KOPT-K1 (cell line): Measurements from ENCODE around the gene TNS2.
"Not testable (repeated sequence)": the region's sequence is repeated elsewhere in the genome, so short reads cannot be mapped to it uniquely, and the experiment has no call there.

Source experiments
- H3K27ac ChIP-seq: fragments of 200-600 bp; sonication (generic); 2 replicates; pipeline ENCODE4 v1.5.1; 2016; ENCODE audit warnings: antibody characterized with exemption, mild to moderate bottlenecking, low read depth, low read length; ENCODE audit not compliant: poor library complexity, severe bottlenecking
- H3K36me3 ChIP-seq: fragments of 200-600 bp; sonication (generic); 2 replicates; pipeline ENCODE4 v1.5.1; 2017; ENCODE audit warnings: antibody characterized with exemption, mild to moderate bottlenecking, low read length, moderate library complexity; ENCODE audit not compliant: insufficient read depth
- H3K9me3 ChIP-seq: fragments of 200-600 bp; sonication (generic); 2 replicates; pipeline ENCODE4 v1.5.1; 2017; ENCODE audit warnings: antibody characterized with exemption, low read length, mild to moderate bottlenecking; ENCODE audit not compliant: insufficient read depth, poor library complexity, severe bottlenecking

The TNS2 gene

DNA sequence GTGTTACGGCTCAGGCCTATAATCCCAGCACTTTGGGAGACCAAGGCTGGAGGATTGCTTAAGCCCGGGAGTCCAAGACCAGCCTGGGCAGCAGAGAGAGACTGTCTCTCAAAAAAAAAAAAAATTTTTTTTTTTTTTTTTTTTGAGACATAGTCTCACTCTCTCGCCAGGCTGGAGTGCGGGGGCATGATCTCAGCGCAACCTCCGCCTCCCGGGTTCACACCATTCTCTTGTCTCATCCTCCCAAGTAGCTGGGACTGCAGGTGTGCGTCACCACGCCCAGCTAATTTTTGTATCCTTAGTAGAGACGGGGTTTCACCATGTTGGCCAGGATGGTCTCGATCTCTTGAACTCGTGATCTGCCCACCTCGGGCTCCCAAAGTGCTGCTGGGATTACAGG is 22.9 kb upstream of the TNS2 start:
- H3K27ac ChIP-seq, H3K9me3 ChIP-seq: not testable (repeated sequence)
- H3K36me3 ChIP-seq: peaks cover 99% of the 10 kb centered on the region

DNA sequence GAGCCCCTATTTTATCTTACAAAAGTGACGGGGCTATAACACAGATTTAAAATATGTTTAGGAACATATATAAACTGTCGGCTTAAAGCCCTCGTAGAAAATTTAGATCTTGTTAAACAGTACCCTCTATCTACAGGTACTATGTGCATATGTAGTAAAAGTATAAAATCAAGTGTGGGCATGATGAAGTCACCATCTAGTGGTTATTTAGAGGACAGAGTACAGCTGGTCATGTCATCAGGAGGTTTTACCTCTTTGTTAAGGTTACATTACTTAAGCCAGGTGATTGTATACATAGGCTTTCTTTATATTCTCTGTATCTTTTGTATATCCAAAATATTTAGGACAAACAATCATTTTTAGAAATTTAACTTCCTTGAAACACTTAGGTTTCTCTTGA is 18.2 kb upstream of the TNS2 start:
- H3K36me3 ChIP-seq: peaks cover 99% of the 10 kb centered on the region
- no peak overlapping the region for H3K27ac ChIP-seq

DNA sequence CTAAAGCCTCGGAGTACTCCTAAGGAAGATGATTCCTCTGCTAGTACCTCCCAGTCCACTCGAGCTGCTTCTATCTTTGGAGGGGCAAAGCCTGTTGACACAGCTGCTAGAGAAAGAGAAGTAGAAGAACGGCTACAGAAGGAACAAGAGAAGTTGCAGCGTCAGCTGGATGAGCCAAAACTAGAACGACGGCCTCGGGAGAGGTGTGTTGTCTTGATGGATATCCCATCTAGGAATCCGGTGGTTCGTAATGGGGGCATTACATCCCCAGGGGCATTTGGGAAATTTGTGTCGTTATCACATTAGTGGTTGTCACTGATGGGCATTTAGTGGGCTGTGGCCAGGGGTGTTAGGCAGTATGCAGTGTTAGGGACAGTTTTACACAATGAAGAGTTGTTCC is 16.0 kb upstream of the TNS2 start:
- H3K27ac ChIP-seq, H3K9me3 ChIP-seq: not testable (repeated sequence)
- H3K36me3 ChIP-seq: peaks cover 99% of the 10 kb centered on the region

More for the DNA sequence above, 18.2 kb upstream of the TNS2 start:
- no peaks in the 10 kb centered on the region for H3K9me3 ChIP-seq

DNA sequence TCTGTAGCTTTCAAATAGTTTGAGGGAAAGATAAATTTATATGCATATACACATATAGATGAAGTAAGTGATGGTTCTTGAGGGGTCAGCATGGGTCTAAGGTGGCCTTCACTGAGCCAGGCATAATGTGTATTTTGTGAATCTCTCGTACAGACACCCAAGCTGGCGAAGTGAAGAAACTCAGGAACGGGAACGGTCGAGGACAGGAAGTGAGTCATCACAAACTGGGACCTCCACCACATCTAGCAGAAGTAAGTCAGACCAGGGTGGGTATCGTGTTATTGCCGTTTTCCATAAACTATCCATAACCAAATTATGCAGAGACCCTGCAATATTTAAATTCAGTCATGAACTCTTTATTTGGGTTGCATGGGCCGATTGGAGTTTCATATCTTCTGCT is 15.4 kb upstream of the TNS2 start:
- H3K27ac ChIP-seq: no peak overlapping the region
- H3K36me3 ChIP-seq: peaks cover 99% of the 10 kb centered on the region
- H3K9me3 ChIP-seq: no peaks in the 10 kb centered on the region

DNA sequence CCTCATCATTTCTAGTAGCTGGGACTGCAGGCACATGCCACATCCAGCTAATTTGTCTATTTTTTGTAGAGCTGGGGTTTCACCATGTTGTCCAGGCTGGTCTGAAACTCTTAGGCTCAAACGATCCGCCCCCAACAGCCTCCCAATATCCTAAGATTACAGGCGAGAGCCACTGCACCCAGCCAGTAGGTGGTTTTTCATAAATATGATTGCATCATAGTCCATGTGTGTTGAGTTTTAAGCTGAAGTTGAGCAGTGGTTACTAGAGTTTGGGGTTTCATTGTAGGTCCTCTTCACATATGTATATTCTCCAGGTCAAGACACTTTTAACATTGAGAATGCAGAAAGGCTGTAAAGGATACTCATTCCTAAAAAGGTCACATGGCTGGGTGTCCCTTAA is 13.1 kb upstream of the TNS2 start:
- no peaks in the 10 kb centered on the region for H3K9me3 ChIP-seq
- H3K27ac ChIP-seq: no peak overlapping the region
- peaks cover 99% of the 10 kb centered on the region for H3K36me3 ChIP-seq

DNA sequence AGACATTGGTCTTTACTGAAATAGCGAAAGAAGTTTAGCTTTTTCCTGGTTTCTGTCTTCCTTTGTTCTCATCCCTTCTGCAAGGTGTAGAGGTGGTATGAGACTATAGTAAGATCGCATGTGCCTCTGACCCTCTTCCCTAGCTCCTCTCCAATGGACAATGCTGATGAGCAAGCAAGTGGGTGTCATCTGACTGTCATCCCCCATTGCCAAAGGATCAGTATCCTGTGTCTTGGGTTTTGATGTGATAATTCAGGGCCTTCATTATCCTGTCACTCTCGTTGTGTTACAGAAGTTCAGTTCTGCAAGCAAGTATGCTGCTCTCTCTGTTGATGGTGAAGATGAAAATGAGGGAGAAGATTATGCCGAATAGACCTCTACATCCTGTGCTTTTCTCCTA is 10.0 kb upstream of the TNS2 start:
- no peaks in the 10 kb centered on the region for H3K9me3 ChIP-seq
- no peak overlapping the region for H3K27ac ChIP-seq
- H3K36me3 ChIP-seq: peaks cover 82% of the 10 kb centered on the region

DNA sequence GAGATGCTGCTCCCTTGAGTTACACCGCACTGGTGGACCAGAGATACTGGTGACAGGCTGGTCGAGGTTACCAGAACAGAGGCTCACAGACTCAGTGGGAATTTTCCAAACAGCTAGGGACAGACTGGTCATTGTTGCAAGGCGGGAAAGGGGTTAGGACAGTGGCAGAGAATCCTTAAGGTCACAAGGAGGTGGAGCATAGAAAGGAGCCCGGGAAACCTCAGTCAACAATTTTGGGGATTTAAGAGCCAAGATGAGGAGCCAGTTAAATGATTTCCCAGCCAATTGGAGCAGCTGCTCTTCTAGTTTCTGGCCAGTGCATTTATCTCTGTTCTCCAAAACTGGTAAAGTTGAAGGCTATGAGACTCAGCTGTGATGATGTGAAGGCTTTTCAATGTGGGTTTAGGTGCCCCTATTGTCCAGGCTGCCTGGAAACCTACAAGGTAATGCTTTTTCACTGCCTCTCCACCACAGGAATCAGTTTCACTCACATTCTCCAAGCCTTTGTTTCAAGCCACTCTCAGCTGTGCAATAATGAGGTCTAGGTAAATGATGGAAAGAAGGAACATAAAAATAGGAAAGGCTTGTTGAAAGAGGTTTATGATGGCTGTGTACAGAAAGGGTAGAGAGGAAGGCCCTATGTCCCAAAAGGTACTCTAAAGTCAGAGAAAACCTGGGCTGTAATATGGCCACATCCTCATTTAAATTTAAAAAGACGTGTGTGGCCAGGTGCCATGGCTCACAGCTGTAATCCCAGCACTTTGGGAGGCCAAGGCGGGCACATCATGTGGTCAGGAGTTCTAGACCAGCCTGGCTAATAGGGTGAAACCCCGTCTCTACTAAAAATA is 7.0 kb upstream of the TNS2 start:
- H3K9me3 ChIP-seq: no peaks in the 10 kb centered on the region
- H3K36me3 ChIP-seq: peaks cover 52% of the 10 kb centered on the region
- no peak overlapping the region for H3K27ac ChIP-seq

DNA sequence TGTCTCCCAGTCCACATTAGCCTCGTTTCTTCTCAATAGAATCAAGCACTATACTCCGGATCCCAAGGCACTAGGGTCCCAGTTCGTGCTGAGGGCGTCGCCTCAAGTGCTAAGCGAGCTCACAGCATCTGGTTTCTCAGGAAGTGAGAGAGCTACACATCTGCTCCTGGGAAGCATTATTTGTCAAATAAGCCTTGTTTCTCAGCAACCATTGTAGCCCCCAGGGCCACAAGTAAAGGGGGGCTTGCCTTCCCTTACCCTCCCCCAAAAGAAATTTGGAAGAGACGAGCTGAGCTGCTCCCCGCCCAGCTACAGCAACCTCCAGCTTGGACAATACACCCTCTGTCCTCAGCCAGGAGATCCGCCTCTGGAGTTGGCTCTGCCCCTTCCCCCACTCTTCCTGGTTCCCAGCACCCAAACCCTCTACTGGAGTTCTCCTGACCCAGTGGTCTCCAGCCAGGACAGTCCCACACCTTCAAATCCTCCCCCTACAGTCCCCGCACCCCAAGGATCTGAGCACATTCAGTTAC is 5.7 kb upstream of the TNS2 start:
- no peak overlapping the region for H3K27ac ChIP-seq
- no peaks in the 10 kb centered on the region for H3K9me3 ChIP-seq
- peaks cover 39% of the 10 kb centered on the region for H3K36me3 ChIP-seq

DNA sequence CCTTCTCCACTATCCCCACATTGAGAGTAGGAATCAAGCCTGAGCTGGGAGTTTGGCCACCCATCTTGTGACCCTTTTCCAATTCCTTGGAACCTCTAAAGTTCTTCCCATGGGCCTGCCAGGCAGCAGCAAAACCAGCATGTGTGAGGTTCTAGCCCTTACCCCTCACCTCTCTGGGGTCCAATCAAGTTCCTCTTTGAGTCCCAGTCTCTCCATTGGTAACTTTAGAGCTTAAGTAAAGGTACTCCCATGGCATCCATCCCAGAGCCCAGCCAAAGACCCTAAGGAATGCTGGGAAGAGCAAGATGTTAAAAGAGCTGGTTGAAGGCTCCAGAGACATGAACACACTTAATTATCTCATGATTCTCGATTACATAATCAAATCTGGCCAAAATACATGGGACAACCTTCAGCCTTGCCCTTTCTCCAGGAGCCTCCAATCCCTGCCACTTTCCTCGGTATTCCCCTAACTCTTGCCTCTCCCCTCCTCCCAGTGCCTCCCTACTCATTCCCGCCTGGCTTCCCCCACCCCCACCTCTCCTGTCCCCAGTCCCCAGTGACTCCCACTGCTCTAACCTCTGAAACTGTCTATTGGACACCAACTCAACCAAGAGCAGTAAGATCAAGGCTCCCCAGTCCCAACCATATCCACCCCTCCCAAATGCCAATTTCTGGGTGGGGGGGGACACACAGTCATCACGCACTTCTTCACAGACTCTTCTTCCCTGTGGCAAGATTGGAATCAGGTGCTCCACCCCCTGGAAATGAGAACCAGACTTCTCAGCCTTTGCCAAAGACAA is 4.8 kb upstream of the TNS2 start:
- peaks cover 30% of the 10 kb centered on the region for H3K36me3 ChIP-seq
- H3K9me3 ChIP-seq: no peaks in the 10 kb centered on the region
- no peak overlapping the region for H3K27ac ChIP-seq

DNA sequence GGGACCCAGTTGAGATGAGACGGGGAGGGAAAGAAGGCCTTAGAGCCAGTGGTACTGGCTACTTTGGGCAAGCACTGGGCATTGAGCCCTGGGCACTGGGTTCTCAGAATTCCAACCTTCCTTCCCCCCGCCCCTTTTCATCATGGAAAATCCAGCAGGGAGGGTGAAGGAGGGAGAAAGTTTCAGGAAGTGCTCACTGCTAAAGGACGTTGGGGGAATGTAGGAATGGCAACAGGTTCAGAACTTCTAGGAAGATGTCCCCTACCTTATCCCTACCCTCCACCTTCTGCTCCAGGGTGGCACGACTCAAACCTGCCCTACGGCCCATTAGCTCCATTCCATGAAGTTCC is 4.2 kb upstream of the TNS2 start:
- Histone ChIP-seq H3K36me3 (peaks cover 24% of the 10 kb centered on the region), H3K27ac (no peak overlapping the region)

DNA sequence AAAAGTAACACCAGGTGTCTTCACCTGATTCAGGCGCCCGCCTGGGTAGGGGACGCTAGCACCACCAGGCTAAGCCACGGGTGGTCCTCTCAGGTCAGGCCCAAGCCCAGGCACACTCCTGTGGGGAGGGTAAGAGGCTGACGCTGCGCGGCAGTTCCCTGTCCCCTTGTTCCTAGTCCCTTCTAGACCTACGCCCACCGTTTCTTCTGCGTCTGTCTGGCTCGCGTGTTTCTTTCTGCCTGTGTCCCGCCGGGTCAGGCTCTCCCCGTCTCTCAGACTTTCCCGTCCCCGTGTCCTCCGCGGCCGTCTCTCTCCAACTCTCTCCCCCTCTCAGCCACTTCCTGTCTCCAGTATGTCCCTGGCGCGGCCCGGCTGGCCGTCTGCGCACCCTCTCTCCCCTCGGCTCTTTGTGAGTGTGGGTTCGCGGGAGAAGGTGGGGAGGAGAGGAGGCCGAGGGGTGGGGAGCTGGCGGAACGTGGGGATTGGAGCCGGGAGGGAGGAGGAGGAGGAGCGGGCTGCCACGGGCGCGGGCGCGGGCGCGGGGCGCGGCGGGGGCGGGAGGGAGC is 3.1 kb upstream of the TNS2 start:
- Histone ChIP-seq H3K9me3 (no peaks in the 10 kb centered on the region), H3K36me3 (peaks cover 13% of the 10 kb centered on the region), H3K27ac (peak overlapping the region; percentile 42)

More for the DNA sequence above, 4.2 kb upstream of the TNS2 start:
- no peaks in the 10 kb centered on the region for H3K9me3 ChIP-seq

DNA sequence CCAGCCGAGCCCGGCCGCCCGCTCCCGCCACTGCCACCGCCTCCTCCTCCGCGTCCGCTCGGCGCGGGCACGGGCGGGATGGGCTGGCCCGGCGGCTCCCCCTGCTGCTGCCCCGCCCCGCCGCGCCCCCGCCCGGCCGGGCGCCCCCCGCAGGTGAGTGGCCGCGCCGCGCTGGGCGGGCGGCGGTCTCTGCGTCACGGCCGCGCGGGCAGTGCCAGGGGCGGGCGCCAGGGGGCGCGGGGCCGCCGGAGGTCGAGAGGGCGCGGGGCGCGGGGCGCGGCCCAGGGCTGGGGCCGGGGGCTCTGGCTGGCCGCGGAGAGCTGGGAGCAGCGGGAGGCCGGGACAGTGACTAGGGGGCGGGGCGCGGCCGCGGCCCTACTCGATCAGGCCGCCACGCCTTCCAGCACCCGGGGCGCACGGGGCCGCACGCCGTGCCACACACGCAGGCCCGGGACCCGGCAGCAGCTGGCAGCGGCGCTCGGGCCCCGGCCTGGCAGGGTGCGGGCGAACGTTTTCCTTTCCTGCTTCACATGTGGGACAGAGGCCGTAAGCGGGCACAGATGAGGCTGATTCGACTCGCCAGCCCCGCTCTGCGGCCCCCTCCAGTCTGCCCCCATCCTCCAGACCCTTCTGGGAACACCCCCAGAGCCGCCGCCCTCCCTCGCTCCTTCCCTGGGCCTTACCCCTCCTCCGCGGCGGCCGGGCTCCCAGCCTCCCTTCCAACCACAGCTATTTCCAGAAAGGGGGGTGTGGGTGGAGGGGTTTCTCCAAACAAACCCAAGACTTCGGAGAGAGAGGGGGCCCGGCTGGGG is 2.4 kb upstream of the TNS2 start:
- Histone ChIP-seq H3K27ac (peak overlapping the region; percentile 10), H3K9me3 (no peaks in the 10 kb centered on the region), H3K36me3 (peaks cover 7% of the 10 kb centered on the region)

DNA sequence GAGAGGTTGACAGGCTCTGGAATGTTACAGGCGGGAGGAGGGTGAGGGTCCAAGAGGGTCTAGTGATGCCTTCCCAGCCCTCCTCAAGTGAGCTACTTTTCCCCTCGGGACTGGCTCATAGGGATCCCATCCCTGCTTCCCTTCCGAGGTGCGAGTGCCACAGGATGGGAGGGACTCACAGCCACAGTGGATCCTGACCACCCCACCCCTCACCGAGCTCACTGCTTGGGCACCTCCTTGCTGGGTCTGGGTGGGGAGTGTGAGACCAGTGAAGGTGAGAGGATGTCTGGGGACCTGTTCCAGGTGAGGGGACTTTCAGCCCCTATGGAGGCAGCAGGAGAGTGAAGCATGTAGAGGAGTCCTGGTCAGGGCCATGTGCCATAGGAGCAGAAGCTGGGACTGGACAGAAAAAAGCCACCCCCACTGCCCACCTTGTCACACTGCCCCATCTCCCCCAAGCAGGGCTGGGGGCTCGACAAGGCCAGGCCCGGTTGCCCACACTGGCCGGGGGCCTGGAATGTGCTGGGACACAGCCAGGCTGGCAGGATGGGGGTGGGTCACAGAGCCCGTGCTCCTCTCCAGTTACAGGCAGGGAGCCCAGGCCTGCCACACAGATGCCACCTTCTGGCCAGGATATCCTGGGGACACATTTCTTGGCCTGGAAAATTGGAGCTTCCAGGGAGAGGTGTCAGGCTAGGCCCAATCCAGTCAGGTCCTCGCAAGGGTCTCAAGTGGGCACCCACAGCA is 1.7 kb upstream of the TNS2 start:
- H3K27ac ChIP-seq: no peak overlapping the region

DNA sequence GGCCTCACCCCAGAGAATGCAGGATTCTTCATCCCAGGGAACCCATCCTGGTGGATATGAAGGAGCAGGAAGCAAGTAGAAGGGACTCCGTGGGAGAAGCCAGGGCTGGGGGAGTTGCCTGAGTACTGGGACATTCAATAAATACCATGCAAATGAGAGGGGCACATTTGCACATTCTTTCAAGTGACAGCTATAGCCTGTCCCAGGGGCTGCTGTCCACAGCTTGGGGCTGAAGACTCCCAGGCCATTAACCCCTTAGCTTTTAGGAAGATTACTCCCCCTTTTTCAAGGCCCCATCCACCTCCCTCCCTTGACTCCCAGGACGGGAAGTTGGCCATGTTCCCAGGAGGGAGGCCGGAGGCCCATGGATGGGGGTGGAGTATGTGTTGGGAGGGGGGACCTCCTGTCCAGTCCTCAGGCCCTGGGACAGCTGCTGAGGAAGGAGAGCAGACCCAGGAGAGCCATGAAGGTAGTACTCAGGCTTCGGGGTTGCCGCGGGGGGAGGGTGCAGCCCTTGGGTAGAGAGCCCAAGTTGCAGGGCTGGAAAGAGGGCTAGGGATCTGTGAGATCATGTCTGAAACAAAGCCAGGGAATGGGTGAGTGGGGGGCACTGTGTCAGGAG is 974 bp upstream of the TNS2 start:
- no peaks in the 10 kb centered on the region for H3K36me3 ChIP-seq
- no peaks in the 10 kb centered on the region for H3K9me3 ChIP-seq
- H3K27ac ChIP-seq: no peak overlapping the region

More for the DNA sequence above, 1.7 kb upstream of the TNS2 start:
- Histone ChIP-seq H3K9me3 (no peaks in the 10 kb centered on the region), H3K36me3 (no peaks in the 10 kb centered on the region)
